RWPE2 (cell line): ENCODE measurements around the gene LGALS1.
A peak's percentile ranks its signal among the peaks of the same experiment; 100 is the strongest.
"Not testable (repeated sequence)": the region's sequence is repeated elsewhere in the genome, so short reads cannot be mapped to it uniquely, and the experiment has no call there.

ENCODE experiments used
- ATAC-seq: fragments of 200-7000 bp; cut with Tn5 transposase; 3 replicates; pipeline ENCODE4 v1.9.1; 2021; ENCODE audit warnings: low read depth
- DNase-seq: peaks from one replicate; pipeline ENCODE4 v3.0.0-alpha.2; 2020; ENCODE audit warnings: low spot score
- H3K27ac ChIP-seq: fragments of 450-650 bp; 2 replicates; pipeline ENCODE4 v1.5.1; 2017; ENCODE audit warnings: mild to moderate bottlenecking; ENCODE audit not compliant: poor library complexity, severe bottlenecking
- H3K27me3 ChIP-seq: fragments of 250-450 bp; sonication (Bioruptor Pico); 2 replicates; pipeline ENCODE4 v1.5.1; 2021; ENCODE audit warnings: mild to moderate bottlenecking, moderate library complexity; ENCODE audit not compliant: insufficient read depth, poor library complexity, severe bottlenecking
- H3K36me3 ChIP-seq: fragments of 250-450 bp; sonication (Bioruptor Pico); 2 replicates; pipeline ENCODE4 v1.5.1; 2020; ENCODE audit warnings: low read depth, mild to moderate bottlenecking, moderate library complexity
- H3K4me1 ChIP-seq: fragments of 250-450 bp; sonication (Bioruptor Pico); 2 replicates; pipeline ENCODE4 v1.5.1; 2021; ENCODE audit warnings: mild to moderate bottlenecking, moderate library complexity; ENCODE audit not compliant: insufficient read depth, poor library complexity, severe bottlenecking
- H3K4me3 ChIP-seq: fragments of 250-450 bp; sonication (Bioruptor Pico); 2 replicates; pipeline ENCODE4 v1.5.1; 2021; ENCODE audit warnings: mild to moderate bottlenecking, moderate library complexity; ENCODE audit not compliant: severe bottlenecking
- H3K9me3 ChIP-seq: fragments of 250-450 bp; sonication (Bioruptor Pico); 2 replicates; pipeline ENCODE4 v1.5.1; 2021; ENCODE audit warnings: mild to moderate bottlenecking, moderate library complexity; ENCODE audit not compliant: severe bottlenecking
- CTCF ChIP-seq: fragments of 450-650 bp; IDR thresholded peaks from one replicate; pipeline ENCODE4 v1.5.1; 2017; ENCODE audit warnings: mild to moderate bottlenecking, moderate library complexity; ENCODE audit not compliant: poor library complexity, severe bottlenecking

Gene LGALS1

DNA sequence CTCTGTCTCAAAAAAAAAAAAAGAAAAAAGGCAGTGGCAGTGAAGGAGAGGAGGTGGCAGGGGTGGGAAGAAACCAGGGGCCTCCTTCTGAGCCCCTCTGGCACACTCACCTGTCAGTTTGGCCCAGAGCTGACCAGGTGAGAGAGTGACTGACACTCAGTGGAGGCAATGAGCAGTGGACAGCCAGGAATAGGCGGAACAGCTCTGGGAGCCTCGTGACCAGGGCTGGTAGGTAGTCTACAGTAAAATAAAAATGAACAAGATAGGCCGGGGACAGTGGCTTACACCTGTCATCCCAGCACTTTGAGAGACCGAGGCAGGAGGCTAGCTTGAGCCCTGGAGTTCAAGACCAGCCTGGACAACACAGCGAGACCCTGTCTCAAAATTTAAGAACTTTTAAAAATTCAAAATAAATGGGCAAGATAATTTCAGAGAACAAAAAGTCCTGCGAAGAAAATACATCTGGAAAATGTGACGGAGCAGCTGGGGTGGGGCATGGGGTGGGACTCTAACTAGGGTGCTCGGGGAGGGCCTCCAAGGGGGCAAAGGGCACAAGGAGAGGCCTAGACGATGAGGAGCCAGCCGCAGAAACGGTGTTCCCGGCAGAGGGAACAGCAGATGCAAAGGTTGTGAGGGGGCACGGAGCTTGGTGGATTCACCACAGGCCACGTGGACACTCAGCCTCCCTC is 20.7 kb upstream of the LGALS1 start:
- DNase-seq (no peak), ATAC-seq (no peak)
- H3K27me3 ChIP-seq = no peaks in the 10 kb centered on the region
- no peak overlapping the region for H3K4me3 ChIP-seq
- H3K4me1 ChIP-seq = peaks cover under 1% of the 10 kb centered on the region
- H3K36me3 ChIP-seq = peaks cover 35% of the 10 kb centered on the region
- no peak for TF ChIP-seq CTCF
- H3K9me3 ChIP-seq = no peaks in the 10 kb centered on the region
- H3K27ac ChIP-seq = no peak overlapping the region

- Histone ChIP-seq H3K9me3 (no peaks in the 10 kb centered on the region), H3K27me3 (no peaks in the 10 kb centered on the region), H3K4me1 (peaks cover 3% of the 10 kb centered on the region), H3K4me3 (no peak overlapping the region), H3K36me3 (peaks cover 30% of the 10 kb centered on the region), H3K27ac (no peak overlapping the region)
- ATAC-seq = no peak
- no peak for TF ChIP-seq CTCF
- peak; percentile 54 for DNase-seq
Measured at GRCh38 chr22:37655252-37655563, 20.2 kb upstream of the LGALS1 start.

- not testable (repeated sequence) for H3K27ac ChIP-seq, H3K4me1 ChIP-seq, DNase-seq, ATAC-seq, H3K27me3 ChIP-seq, H3K4me3 ChIP-seq, H3K9me3 ChIP-seq
- peaks cover 17% of the 10 kb centered on the region for H3K36me3 ChIP-seq
Measured at GRCh38 chr22:37656583-37656982, 18.9 kb upstream of the LGALS1 start.

- Histone ChIP-seq H3K4me1 (peaks cover 3% of the 10 kb centered on the region), H3K9me3 (no peaks in the 10 kb centered on the region), H3K4me3 (peak overlapping the region; percentile 74), H3K27me3 (no peaks in the 10 kb centered on the region), H3K27ac (peak overlapping the region; percentile 37), H3K36me3 (peaks cover 7% of the 10 kb centered on the region)
- TF ChIP-seq CTCF = no peak
- peak; percentile 17; the same call in 2 of the 3 replicates for ATAC-seq
- DNase-seq = no peak
Measured at GRCh38 chr22:37657590-37658132, 17.8 kb upstream of the LGALS1 start.

DNA sequence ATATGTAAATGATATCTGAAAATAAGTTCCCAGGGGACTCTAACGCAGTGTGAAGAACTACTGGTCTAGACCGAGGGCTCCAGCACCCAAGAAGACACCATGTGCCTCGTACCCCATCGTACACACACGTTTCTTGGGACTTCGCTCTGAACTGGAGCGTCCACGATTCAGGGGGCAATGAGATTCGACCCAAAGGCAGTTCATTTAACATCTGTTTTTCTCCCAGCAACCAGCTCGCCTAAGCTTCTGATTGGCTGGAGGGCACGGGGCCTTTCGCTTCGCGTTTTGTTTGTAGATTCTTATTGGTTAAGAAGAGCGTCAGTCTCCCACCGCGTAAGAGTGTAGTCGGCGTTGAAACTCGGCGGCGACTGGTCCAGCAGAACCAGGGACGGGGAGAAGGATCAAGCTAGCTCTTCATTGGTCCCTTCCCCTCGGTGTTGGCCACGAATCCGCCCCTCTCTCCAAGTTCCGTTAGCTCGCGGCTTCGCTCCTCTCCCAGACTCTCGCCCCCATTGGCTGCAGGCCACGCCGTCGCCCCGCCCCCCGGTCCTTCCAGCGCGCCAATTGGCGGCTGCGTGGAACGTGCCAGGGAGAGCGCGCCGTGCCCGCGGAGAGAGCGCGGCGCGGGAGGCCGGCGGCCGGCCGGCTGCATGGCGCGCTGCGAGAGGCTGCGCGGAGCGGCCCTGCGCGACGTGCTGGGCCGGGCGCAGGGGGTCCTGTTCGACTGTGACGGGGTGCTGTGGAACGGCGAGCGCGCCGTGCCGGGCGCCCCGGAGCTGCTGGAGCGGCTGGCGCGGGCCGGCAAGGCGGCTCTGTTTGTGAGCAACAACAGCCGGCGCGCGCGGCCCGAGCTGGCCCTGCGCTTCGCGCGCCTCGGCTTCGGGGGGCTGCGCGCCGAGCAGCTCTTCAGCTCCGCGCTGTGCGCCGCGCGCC is 17.0 kb upstream of the LGALS1 start, which contains the start of gene PDXP:
Gene PDXP, plus strand, starts transcription at position 591 of the 933 bp plus-strand sequence. Its CDS starts 60 bp downstream, at position 651.
- H3K4me1 ChIP-seq = peaks cover 3% of the 10 kb centered on the region
- H3K9me3 ChIP-seq = no peaks in the 10 kb centered on the region
- H3K27ac ChIP-seq = peak within 1 kb of the TSS; percentile 37
- DNase-seq = peak; percentile 98
- no peak for TF ChIP-seq CTCF
- H3K4me3 ChIP-seq = peak within 1 kb of the TSS; percentile 74
- peaks cover 1% of the 10 kb centered on the region for H3K36me3 ChIP-seq
- peak; percentile 97 for ATAC-seq
- no peaks in the 10 kb centered on the region for H3K27me3 ChIP-seq
